ENCODE results near the gene ORM2. TPM values are rescaled to one million over a fixed set of nuclear protein-coding genes. Genes with fewer than 3 reads are reported as not detected.

ORM2 gene
- total and polyA plus RNA-seq, 2 of the 13 experiments (the other 11 are each of a cell fraction or from before 2014, with no cell fraction given), result 565 to 824 TPM

DNA sequence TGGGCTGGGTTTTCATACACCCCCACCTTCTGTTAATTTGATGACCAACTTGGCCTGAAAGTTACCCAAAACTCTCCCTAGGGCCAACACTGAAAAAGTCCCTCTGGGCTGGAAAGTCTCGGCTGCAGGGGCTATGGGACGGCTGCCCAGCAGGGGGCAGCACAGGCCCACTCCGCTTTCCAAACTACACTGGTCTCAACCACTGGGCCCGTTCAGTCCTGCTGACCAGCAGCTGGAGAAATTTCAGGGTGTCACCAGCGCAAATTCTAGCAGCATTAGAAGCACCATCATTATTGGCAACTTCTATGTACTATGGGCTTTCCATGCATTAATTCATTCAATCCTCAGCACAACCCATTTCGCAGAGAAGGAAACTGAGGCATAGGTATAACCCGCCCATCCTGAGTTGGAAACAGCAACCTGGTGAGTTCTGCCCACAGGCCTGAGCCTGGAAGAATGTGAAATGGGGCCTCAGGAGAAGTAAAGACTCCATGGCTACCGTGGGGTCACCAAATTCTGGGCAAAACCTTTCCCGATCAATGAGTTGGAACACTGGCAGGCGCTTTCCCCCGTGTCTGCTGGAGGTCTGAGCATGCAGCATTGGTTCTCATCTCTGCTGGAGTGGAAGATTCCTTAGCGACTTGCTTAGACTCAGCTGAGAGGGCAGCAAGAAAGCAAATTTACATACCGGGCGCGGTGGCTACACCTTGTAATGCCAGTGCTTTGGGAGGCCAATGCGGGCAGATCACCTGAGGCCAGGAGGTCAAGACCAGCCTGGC is 9.7 kb downstream of the ORM2 start (continued):
- TF ChIP-seq, protein P1, sequence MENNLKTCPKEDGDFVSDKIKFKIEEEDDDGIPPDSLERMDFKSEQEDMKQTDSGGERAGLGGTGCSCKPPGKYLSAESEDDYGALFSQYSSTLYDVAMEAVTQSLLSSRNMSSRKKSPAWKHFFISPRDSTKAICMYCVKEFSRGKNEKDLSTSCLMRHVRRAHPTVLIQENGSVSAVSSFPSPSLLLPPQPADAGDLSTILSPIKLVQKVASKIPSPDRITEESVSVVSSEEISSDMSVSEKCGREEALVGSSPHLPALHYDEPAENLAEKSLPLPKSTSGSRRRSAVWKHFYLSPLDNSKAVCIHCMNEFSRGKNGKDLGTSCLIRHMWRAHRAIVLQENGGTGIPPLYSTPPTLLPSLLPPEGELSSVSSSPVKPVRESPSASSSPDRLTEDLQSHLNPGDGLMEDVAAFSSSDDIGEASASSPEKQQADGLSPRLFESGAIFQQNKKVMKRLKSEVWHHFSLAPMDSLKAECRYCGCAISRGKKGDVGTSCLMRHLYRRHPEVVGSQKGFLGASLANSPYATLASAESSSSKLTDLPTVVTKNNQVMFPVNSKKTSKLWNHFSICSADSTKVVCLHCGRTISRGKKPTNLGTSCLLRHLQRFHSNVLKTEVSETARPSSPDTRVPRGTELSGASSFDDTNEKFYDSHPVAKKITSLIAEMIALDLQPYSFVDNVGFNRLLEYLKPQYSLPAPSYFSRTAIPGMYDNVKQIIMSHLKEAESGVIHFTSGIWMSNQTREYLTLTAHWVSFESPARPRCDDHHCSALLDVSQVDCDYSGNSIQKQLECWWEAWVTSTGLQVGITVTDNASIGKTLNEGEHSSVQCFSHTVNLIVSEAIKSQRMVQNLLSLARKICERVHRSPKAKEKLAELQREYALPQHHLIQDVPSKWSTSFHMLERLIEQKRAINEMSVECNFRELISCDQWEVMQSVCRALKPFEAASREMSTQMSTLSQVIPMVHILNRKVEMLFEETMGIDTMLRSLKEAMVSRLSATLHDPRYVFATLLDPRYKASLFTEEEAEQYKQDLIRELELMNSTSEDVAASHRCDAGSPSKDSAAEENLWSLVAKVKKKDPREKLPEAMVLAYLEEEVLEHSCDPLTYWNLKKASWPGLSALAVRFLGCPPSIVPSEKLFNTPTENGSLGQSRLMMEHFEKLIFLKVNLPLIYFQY (CRISPR knock-in tag; IDR thresholded peaks at IDR 0.05; ENCODE audit: borderline replicate concordance), result 0 out of 2 replicates have a peak, but pooled peaks have one; percentile 42
- TF ChIP-seq ADNP (CRISPR knock-in tag; IDR thresholded peaks at IDR 0.05), result no peak
- no peak for TF ChIP-seq ZNF678 (CRISPR knock-in tag; IDR thresholded peaks at IDR 0.05)
- 0 out of 2 replicates have a peak, but pooled peaks have one; percentile 24 for TF ChIP-seq ZNF350 (CRISPR knock-in tag; IDR thresholded peaks at IDR 0.05; ENCODE audit: borderline replicate concordance, low read depth)
- TF ChIP-seq, protein P2, sequence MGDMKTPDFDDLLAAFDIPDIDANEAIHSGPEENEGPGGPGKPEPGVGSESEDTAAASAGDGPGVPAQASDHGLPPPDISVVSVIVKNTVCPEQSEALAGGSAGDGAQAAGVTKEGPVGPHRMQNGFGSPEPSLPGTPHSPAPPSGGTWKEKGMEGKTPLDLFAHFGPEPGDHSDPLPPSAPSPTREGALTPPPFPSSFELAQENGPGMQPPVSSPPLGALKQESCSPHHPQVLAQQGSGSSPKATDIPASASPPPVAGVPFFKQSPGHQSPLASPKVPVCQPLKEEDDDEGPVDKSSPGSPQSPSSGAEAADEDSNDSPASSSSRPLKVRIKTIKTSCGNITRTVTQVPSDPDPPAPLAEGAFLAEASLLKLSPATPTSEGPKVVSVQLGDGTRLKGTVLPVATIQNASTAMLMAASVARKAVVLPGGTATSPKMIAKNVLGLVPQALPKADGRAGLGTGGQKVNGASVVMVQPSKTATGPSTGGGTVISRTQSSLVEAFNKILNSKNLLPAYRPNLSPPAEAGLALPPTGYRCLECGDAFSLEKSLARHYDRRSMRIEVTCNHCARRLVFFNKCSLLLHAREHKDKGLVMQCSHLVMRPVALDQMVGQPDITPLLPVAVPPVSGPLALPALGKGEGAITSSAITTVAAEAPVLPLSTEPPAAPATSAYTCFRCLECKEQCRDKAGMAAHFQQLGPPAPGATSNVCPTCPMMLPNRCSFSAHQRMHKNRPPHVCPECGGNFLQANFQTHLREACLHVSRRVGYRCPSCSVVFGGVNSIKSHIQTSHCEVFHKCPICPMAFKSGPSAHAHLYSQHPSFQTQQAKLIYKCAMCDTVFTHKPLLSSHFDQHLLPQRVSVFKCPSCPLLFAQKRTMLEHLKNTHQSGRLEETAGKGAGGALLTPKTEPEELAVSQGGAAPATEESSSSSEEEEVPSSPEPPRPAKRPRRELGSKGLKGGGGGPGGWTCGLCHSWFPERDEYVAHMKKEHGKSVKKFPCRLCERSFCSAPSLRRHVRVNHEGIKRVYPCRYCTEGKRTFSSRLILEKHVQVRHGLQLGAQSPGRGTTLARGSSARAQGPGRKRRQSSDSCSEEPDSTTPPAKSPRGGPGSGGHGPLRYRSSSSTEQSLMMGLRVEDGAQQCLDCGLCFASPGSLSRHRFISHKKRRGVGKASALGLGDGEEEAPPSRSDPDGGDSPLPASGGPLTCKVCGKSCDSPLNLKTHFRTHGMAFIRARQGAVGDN (CRISPR knock-in tag; IDR thresholded peaks at IDR 0.05), result peak; percentile 30; the same call in 1 of the 2 replicates
- peak; percentile 21; the same call in 1 of the 2 replicates for TF ChIP-seq ZNF768 (CRISPR knock-in tag; IDR thresholded peaks at IDR 0.05)
- 0 out of 2 replicates have a peak, but pooled peaks have one; percentile 14 for TF ChIP-seq BCL6 (CRISPR knock-in tag; IDR thresholded peaks at IDR 0.05)
- TF ChIP-seq, protein P3, sequence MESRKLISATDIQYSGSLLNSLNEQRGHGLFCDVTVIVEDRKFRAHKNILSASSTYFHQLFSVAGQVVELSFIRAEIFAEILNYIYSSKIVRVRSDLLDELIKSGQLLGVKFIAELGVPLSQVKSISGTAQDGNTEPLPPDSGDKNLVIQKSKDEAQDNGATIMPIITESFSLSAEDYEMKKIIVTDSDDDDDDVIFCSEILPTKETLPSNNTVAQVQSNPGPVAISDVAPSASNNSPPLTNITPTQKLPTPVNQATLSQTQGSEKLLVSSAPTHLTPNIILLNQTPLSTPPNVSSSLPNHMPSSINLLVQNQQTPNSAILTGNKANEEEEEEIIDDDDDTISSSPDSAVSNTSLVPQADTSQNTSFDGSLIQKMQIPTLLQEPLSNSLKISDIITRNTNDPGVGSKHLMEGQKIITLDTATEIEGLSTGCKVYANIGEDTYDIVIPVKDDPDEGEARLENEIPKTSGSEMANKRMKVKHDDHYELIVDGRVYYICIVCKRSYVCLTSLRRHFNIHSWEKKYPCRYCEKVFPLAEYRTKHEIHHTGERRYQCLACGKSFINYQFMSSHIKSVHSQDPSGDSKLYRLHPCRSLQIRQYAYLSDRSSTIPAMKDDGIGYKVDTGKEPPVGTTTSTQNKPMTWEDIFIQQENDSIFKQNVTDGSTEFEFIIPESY (CRISPR knock-in tag; IDR thresholded peaks at IDR 0.05), result peak; percentile 39; the same call in 1 of the 2 replicates
- 0 out of 2 replicates have a peak, but pooled peaks have one; percentile 23 for TF ChIP-seq IRF2 (CRISPR knock-in tag; IDR thresholded peaks at IDR 0.05)
- no peak for TF ChIP-seq ZNF598 (CRISPR knock-in tag; IDR thresholded peaks at IDR 0.05; ENCODE audit: borderline replicate concordance)
- no peak for TF ChIP-seq SMYD3 (CRISPR knock-in tag; IDR thresholded peaks at IDR 0.05)
- TF ChIP-seq CENPT (CRISPR knock-in tag; IDR thresholded peaks at IDR 0.05; ENCODE audit: low read depth), result no peak
- peak; percentile 67; the same call in 1 of the 2 replicates for TF ChIP-seq SMC3 (IDR thresholded peaks at IDR 0.05; ENCODE audit: low read length)
- TF ChIP-seq ZMYM3 (CRISPR knock-in tag; IDR thresholded peaks at IDR 0.05), result peak; percentile 72
- TF ChIP-seq, protein P4, sequence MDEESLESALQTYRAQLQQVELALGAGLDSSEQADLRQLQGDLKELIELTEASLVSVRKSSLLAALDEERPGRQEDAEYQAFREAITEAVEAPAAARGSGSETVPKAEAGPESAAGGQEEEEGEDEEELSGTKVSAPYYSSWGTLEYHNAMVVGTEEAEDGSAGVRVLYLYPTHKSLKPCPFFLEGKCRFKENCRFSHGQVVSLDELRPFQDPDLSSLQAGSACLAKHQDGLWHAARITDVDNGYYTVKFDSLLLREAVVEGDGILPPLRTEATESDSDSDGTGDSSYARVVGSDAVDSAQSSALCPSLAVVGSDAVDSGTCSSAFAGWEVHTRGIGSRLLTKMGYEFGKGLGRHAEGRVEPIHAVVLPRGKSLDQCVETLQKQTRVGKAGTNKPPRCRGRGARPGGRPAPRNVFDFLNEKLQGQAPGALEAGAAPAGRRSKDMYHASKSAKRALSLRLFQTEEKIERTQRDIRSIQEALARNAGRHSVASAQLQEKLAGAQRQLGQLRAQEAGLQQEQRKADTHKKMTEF (CRISPR knock-in tag; IDR thresholded peaks at IDR 0.05), result no peak

All from HepG2 (cell line).